ENCODE results near the gene GFOD2.

DNA sequence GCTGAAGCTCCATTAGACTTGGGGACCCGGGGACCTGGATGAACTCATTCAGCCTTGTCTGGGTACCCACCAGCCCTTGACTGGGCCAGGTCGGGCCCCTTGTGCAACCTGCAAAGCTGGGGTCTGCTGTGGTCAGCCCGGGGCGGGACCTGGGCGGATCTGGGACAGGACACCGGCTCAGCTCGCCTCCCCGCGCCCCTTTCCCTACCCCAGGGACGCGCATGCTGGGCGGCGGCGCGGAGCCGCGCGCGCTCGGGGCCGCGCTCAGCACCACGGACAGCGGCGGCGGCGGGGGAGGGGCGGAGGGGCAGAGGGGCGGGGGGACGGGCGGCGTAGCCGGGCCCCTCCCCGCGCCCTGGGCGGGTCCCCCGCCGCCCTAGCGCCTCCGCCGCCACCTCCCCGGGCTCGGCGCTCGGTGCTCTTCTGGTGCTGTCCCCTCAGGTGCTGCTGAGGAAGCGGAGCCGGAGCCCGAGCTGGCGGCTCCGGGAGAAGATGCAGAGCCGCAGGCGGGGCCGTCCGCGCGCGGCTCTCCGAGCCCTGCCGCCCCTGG, 66.5 kb downstream of the GFOD2 start:
- TF ChIP-seq, protein P1, sequence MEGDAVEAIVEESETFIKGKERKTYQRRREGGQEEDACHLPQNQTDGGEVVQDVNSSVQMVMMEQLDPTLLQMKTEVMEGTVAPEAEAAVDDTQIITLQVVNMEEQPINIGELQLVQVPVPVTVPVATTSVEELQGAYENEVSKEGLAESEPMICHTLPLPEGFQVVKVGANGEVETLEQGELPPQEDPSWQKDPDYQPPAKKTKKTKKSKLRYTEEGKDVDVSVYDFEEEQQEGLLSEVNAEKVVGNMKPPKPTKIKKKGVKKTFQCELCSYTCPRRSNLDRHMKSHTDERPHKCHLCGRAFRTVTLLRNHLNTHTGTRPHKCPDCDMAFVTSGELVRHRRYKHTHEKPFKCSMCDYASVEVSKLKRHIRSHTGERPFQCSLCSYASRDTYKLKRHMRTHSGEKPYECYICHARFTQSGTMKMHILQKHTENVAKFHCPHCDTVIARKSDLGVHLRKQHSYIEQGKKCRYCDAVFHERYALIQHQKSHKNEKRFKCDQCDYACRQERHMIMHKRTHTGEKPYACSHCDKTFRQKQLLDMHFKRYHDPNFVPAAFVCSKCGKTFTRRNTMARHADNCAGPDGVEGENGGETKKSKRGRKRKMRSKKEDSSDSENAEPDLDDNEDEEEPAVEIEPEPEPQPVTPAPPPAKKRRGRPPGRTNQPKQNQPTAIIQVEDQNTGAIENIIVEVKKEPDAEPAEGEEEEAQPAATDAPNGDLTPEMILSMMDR (IDR thresholded peaks at IDR 0.05; ENCODE audit: poor library complexity), result no peak
- TF ChIP-seq EZH2 (IDR thresholded peaks at IDR 0.05; ENCODE audit: borderline replicate concordance) (no peak), EZH2phosphoT487 (IDR thresholded peaks at IDR 0.05; ENCODE audit: low read depth, severe bottlenecking, unreplicated experiment) (no peak)

Measured in hepatocyte (in vitro differentiated cells).